ENCODE data around the gene TSSK6.
A peak's percentile ranks its signal among the peaks of the same experiment; 100 is the strongest.

Gene TSSK6

DNA sequence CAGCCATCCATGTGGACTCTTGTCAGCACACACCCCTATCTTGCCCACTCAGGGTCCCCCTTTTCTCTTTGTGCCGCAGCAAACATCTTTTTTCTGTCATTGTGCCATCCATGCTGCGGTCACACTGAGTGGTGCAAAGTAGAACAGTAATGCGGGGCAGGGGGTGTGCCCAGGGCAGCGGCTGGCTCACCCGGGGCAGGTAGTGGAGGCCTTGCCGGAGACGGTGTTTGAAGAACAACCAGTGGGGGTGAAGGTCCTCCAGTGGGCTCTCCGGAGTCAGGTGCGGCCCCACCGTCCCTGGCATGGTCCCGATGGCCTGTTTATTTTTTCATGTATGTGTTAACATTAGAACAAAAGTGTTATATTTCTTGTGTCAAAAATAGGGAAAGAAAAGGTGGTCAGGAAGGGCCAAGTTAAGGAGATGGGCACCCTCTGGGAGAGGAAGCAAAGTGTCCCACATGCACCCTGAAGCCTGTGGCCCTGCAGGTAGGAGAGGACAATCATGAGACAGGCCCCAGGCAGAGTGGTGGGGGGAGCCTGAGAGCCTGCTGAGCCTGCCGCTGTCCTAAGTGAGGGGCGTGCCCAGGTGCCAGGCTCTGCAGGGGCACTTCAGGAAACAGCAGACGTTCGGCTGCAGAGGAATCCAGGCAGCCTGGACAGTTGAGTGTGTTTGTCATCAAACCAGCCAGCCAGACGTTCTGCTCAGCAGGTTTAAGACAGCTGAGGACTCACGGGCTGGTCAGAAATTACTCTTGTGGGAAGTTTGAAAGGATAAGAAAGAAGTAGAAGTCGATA is 12.3 kb downstream of the TSSK6 start:
- DNase-seq, result no peak

DNA sequence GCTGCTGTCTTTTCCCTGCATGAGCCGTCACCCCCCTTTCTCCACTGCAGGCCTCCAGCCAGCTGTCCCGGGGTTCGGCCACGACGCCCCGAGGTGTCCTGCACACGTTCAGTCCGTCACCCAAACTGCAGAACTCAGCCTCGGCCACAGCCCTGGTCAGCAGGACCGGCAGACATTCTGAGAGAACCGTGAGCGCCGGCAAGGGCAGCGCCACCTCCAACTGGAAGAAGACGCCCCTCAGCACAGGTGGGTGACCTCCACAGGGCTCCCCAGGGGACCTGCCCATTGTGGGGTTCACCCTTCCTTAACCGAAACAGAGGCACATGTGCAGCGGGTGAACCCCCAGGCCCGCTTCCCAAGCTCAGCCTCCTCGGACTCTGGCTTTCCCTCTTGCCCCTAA is 13.1 kb downstream of the TSSK6 start:
- DNase-seq, result no peak

DNA sequence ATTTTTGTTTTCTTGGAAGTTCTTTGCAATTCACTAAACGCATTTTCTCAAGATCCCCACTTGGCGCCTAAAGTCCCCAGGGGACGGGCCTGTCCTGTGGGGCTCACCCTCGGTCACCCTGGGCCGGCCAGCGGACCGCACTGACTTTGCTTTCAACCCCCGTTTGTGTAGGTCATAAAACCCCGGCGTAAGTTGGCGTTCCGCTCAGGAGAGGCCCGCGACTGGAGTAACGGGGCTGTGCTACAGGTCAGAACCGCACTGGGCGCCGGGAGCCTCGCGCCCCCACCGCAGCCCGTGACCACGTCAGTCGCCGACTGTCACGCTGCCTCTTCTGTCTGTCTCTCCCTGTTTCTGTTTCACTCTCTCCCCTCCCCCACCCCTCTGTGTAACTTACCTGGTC is 13.6 kb downstream of the TSSK6 start:
- no peak for DNase-seq

DNA sequence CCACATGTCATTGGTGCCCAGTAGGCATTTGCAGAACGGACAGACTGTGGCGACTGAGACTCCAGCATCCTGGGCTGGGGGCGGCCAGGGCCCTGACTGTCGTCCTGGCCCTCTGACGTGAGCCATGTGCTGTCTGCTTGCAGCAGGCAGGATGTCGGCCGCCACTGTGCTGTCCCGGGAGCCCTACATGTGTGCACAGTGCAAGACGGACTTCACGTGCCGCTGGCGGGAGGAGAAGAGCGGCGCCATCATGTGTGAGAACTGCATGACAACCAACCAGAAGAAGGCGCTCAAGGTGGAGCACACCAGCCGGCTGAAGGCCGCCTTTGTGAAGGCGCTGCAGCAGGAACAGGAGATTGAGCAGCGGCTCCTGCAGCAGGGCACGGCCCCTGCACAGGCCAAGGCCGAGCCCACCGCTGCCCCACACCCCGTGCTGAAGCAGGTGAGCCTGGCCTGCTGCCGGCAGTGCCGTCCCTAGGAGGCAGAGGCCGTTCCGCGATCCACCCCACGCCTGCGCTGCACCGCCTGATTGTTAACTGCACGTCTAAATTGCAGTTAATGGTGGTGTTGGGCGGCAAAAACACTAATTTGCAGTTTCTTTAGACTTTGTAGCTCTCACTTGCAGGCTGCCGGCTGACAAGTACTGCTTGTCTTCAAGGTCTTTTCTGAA is 14.2 kb downstream of the TSSK6 start:
- no peak for DNase-seq

DNA sequence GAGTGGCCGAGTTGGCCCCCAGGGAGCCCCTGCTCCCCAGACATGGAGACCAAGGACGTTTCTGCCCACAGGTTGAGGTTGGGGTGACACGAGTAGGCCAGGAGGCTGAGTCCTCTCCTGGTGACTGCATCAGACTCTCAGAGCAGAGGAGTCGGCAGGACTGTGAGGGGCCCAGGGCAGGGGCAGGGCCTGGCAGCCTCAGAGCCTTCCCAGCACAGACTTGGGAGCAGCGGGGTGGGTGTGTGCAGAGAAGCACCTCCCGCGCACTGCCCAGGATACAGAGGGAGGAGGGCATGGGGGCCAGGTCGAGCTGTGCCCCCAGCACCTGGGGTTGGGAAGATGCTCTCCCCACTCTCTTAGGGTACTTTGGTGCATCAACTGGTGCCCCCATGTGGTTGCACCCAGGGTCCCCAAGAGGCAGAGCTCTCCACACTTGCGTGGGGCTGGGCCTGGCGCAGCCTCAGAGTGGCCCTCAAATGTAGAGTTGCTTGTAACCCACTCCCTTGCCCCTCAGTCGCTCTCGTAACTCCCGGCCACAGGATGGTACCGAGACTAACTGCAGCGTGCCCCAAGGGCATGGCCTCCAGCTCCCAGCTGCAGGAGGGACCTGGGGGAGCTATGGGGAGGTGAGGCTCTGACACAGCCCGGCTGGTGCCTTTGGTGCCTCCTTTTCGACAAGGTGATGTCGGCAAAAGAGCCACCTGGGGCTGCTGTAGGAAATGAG is 15.9 kb downstream of the TSSK6 start:
- no peak for DNase-seq

DNA sequence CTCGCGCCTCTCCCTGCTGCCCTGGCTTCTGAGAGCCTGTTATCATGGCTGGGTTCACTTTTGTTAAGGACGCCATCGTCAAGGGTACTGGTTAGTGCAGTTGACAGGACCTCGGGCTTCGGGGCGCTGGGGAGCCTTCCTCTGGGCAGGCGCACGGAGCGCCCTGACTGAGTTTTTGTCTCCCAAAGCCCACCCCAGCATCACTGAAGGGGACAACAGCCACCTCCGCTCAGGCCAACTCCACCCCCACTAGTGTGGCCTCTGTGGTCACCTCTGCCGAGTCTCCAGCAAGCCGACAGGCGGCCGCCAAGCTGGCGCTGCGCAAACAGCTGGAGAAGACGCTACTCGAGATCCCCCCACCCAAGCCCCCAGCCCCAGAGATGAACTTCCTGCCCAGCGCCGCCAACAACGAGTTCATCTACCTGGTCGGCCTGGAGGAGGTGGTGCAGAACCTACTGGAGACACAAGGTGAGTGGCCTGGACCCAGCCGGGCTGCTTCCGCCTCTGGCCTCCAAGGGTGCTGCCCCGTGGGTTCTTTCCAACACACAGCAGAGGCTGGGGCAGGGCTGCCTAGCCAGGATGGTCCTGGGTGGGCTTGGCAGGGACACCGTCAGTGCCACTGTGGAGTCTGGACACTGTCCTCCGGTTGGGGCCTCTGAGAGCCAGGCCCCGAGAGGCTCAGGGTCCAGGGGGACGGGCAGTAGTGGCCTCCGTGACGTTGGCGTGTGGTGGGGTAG is 16.9 kb downstream of the TSSK6 start:
- DNase-seq, result no peak

DNA sequence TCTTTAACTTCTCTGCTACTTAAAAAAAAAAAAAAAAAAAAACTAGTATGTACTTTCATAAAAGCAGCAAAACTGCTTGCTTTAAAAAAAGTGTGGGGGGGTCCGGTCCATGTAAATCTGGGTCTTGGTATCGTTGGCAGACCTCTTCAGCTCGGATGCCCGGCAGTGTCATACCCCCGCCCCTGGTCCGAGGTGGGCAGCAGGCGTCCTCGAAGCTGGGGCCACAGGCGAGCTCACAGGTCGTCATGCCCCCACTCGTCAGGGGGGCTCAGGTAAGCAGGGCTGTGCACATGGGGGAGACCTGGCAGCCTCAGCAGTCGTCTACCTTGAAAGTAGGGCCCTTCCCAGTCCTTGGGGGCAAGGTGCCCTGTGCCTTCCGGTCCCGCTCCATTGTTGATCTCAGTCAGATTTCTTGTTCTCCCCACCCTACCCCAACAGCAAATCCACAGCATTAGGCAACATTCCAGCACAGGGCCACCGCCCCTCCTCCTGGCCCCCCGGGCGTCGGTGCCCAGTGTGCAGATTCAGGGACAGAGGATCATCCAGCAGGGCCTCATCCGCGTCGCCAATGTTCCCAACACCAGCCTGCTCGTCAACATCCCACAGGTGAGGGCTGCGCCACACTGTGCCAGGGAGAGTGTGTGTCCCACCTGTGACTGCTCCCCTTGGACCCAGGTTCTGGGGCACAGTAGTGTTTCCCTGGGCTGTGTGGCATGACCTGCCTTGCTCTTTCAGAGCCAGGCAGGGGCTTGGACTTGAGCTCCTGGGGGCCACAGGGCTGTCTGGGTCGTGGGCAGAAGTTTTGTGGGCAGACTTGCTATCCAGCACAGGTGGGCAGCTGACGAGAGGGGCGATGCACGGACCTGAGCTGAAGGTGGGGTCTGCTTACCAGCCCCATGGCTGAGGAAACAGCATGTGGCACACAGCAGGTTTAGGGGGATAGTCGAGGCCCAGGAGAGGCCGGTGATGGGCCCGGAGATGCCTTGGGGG is 19.4 kb downstream of the TSSK6 start:
- no peak for DNase-seq

DNA sequence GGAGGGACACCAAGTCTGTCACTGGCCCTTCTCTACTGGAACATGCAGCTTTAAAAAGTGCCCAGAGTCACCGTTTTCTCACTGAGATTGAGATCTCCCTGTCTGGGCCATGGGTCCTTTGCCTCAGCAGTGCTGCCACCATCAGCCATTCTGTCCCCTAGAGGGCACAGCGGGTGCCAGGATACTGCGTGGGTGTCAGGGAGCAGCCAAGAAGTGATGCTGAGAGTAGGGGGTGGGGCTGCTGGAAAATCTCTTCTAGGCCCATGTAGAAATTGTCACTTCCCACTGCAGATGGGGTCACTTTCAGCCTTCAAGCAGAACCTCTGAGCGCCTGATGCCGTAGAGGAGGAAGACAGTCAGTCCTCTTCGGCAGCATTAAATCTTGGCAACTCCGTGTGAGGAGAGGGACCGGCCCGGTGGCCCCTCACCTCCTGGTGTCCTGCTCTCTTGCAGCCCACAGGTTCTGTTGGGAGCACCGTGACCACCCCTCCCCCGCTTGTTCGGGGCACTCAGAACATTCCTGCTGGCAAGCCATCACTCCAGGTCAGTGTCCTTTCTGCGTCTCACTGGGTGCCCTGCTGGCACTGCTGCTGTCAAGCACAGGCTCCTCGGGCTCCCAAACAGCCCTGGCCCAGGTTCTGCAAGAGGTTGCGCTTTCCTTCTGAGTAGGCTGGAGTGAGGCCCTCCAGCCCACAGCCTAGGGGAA is 21.4 kb downstream of the TSSK6 start:
- no peak for DNase-seq

DNA sequence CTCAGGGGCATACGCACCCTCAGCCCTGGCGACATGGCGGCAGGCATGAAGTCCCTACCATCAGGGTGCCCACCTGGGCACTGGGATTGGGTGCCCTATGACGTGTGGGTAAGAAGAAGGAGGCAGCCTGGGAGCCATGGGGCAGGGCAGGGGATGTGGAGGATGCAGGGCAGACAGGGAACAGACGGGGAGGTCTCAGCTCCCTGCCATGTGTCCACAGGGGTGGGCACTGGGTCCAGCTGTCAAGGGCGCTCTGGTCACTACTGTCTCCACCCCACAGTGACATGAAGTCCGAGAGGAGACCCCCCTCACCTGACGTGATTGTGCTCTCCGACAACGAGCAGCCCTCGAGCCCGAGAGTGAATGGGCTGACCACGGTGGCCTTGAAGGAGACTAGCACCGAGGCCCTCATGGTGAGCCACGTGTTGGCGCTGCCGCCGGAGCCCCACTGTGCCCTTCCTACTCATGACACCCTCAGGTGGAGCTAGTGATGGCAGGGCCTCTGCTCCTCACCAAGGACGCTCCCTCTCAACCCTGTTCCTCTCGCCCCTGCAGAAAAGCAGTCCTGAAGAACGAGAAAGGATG is 23.2 kb downstream of the TSSK6 start:
- no peak for DNase-seq

DNA sequence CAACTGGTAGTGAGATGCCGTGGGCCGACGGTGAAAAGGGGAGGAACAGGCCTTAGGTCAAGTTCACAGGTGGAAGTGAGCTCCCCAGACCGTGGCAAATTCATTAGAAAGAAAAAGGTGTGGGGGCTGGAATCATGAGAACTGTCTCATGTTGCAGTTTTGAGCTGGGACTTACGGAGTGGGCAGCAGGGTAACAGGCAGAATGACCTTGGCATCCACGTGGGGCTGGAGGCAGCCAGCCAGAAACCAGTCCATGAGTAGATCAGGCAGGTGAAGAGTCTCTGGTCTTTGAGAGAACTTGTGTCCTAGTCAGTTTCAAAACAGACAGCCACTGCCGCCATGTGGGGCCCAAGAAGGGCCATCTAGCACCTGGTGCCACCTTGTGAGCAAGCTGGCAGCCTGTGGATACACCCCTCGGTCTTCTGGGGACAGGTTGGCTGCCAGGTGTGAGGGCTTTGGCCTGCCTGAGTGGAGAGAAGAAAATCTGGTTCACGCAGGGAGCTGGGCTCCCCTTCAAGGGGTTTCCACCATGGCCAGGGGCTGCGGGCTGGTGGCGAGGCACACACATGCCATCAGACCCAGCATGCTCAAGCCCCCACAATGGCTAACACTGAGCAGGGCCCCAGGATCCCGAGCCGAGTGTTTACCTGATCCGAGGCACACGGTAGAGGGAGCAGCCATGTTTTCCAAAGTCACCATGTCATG is 23.9 kb downstream of the TSSK6 start:
- no peak for DNase-seq

DNA sequence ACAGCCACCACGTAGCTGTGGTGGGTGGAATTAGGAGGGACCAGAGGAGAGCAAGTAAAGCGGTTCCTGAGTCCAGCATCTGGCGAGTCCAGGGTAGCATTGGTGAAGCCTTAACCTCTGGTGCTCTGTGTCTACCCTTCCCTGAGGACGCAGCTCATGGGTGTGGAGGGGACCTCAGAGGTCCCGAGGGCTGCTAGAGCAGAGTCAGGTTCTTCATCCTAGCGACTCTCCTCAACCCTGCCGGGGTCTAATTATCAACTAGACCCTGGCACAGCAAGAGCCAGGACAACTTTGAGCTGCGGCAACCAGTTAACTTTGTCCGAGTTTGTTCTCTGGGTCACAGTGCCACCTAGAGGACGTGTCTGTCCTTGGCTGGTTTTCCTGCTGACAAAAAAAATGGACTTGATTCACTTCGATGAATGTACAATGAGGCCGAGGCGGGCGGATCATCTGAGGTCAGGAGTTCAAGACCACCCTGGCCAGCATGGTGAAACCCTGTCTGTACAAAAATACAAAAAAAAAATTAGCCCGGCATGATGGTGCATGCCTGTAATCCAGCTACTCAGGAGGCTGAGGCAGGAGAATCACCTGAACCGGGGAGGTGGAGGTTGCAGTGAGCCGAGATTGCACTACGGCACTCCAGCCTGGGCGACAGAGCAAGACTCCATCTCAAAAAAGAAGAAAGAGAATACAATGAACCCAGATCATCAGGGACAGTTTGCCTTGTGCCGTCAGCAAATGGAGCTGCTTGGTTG is 25.0 kb downstream of the TSSK6 start:
- DNase-seq, result peak; percentile 84

DNA sequence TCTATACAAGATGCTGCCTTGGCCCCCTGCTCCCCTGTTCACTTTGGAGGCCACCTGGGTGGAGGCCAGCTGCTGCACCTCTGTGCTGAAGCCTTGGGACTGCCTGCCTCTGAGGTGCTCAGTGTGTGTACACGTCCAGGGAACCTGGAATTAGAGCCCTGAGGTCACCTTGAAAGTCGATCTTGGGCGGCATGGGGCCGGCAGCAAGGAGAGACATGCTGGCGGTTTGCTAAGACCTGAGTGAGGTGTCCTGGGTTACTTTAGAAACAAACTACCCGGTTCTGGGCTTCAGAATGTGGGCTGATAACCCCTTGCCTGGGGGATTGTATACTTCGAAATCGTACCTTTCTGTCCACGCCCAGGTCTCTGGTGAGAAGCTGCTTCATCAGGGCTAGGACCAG is 25.5 kb downstream of the TSSK6 start:
- no peak for DNase-seq

DNA sequence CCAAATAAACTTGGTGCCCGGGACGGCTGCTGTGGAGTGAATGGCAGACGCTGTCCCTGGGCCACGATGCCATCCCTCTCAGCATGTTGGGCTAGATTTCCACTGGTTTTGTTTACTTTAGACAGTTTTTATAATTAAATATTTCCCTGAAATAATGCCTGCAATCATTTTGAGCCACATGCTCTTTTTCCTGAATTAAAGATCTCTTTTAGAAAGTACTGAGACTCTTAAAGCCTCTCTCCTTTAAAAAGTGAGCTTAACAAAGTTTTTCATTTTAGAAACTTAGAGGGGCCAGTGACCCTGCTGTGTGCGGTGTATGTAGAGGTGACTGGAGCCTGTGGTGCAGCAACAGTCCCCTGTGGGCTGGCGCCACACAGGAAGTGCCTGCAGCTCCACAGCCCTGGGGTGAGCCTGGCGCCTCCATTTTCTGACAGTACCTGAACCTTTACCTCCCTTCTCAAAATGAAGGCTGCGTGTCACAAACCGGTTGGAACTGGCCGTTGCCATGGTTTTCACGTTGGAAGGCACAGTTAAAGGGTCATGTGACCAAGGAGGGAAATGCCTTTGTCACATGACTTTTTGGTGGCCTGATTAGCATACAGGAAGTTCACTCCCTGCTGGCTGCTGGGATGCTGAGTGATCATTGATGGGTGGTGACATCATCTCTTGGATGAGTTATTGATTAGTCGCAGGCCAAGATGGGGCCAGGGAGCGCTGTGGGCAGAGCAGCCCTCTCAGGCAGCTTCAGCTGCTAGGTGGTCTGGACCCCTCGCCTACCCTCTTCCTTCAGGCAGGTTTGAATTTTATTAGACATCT is 26.3 kb downstream of the TSSK6 start:
- peak; percentile 95 for DNase-seq

DNA sequence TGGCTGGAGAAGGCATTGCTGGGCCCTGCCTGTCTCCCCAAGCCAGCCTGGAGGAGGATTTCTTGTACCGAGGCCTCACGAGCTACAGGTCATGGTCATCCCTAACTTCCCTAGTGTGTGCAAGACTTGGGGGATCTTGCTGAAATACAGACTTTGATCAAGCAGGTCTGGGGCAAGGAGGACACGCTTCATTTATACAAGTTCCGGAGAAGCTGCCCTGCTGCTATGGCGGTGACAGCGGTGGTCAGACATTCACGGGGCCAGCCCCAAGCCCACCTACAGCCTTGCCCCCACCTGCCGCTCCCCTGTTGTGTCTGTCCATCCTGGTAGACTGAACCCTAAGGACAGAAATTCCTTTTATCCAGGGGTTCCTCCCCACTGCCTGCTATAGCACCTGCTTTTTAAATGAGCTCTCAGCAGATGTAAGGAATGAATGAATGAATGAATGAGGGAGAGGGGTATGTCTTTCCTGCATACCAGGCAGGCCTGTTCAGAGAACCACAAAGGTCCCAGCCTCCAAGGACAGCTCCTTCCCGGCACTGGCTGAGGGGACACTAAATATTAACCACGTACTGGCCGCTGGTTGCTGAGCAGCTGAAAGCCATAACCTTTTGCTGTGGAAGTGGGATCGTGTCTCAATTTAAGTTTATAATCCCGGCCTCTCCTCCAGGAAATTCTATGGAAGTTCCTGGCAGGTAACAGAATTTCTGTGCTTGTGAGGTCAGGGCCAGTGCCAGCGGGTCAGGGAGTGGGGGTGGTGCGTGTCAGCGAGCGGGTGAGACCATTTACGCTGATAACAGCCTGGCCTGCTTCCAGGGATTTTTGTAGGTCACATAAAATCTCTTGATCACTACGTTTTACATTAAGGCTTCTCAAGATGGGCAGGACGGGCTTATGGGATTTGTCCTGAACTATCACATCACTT is 27.1 kb downstream of the TSSK6 start:
- no peak for DNase-seq

DNA sequence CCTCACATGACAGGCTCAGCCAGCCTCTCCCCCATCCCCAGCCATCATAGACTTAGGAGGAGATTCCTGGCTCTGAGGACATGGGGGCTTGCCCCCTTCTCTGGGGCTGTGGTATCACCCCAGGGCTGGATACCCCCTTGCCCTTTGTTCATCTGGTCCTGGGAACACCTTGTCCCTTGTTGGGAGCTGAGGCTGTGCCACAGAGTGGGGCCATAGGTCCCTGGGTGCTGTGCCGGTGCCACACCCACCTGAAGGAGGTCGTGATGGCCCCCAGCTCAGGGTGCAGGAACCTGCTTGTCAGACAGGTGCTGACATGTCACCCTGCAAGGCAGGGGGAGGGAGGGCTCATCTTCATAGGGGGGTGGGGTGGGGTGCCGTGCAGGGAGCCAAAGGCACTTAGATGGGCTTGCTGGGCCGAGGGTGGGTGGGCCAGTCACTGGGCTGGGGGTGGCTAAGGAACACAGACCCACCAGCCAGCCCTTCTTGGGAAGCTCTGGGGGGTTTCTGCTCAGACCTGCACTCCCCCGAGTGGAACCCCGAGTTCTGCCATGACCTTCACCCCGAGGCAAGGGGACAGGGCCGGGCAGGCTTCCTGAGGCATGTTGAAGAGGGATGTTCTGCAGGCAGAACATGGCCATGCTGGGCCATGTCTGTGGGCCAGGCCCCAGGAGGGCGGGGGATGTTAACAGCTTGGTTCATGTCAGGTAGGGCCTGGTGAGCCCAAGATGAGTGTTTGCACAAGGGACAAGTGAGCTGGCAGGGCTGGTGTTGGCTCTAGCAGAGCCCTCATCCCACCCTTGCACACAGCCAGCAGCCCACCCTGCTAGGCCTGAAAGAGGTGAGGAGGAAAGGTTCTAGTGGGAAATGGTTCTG is 28.0 kb downstream of the TSSK6 start:
- no peak for DNase-seq

DNA sequence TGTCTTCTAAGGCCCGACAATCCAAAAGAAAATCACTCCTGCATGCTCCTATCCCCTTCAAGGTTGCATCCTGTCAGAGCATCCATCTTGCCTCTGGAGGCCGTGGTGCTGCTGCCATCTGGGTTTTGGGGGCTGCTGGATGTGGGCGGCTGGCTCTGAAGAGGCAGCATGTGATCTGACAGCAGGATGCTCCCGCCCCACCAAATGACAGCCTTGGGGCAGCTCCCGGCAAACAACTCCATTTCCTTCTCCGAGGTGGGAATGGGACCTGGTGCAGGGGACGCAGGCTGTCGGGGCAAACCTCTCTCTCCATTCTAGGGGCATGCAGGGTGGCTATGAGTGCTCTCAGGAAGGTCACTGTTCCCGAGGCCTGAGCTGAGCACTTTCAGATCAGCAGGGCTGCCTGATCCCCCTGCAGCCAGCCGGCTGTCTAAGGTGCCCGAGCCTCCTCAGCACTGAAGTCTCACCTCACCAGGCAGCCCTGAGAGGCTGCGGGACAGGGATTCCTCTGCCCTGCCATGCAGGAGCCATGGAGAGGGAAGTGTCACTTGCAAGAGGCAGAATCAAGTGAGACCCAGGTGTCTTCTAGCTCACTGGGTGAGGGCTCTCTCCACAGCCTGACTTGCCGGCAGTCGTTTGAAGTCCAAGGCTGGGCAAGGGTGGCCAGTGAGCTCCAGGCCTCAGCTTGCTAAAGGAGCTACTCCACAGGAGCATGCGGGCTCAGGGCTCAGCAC is 28.8 kb downstream of the TSSK6 start:
- no peak for DNase-seq

Measured in CD4-positive, alpha-beta T cell treated with Interleukin-15 for 1 hour (primary cell).